CD4-positive, alpha-beta T cell treated with Interleukin-4 for 1 hour (primary cell): ENCODE data around the gene SLC4A2.

Experiments used
- DNase-seq, 2 donors: peaks; one replicate each; pipeline ENCODE4 v3.0.0-alpha.2; 2020 to 2022

SLC4A2 gene

GRCh38 chr7:151046603-151047573 is 12.5 kb upstream of the SLC4A2 start:
- no peak for DNase-seq

- DNase-seq, result no peak
These were observed 11.2 kb upstream of the SLC4A2 start, which contains the start of gene ASIC3 for GRCh38 chr7:151047976-151048815. TSS of gene ASIC3 (plus strand) at chr7:151048531. CDS start at chr7:151048886, 355 bp downstream.

GRCh38 chr7:151048911-151049463 is 10.4 kb upstream of the SLC4A2 start:
- DNase-seq, result no peak

GRCh38 chr7:151051108-151051507 is 8.3 kb upstream of the SLC4A2 start:
- DNase-seq, result peak; percentile 39 to 55

GRCh38 chr7:151053096-151053495 is 6.3 kb upstream of the SLC4A2 start:
- DNase-seq, result no peak

GRCh38 chr7:151053751-151054150 is 5.6 kb upstream of the SLC4A2 start:
- DNase-seq, result no peak

GRCh38 chr7:151056283-151056665 is 3.1 kb upstream of the SLC4A2 start:
- no peak for DNase-seq

GRCh38 chr7:151056666-151057505 is 2.5 kb upstream of the SLC4A2 start:
- DNase-seq, result no peak

- DNase-seq, result no peak
These were observed 1.8 kb upstream of the SLC4A2 start, which contains the start of gene CDK5 for GRCh38 chr7:151057506-151057988. TSS of gene CDK5 (minus strand) at chr7:151057897. CDS start at chr7:151057848, 49 bp downstream.

- DNase-seq, result peak; percentile 99
These were observed 1.2 kb upstream of the SLC4A2 start for GRCh38 chr7:151057989-151058780.

- DNase-seq, result no peak
These were observed 515 bp upstream of the SLC4A2 start for GRCh38 chr7:151058781-151059366.

GRCh38 chr7:151060113-151060415 is 675 bp downstream of the SLC4A2 start:
- DNase-seq, result no peak

GRCh38 chr7:151060416-151061212 is 1.2 kb downstream of the SLC4A2 start:
- DNase-seq, result no peak

GRCh38 chr7:151061213-151062110 is 2.1 kb downstream of the SLC4A2 start:
- DNase-seq, result no peak

GRCh38 chr7:151062111-151062398 is 2.7 kb downstream of the SLC4A2 start:
- DNase-seq, result no peak

- DNase-seq, result no peak
These were observed 3.2 kb downstream of the SLC4A2 start for GRCh38 chr7:151062399-151063211.

- no peak for DNase-seq
These were observed 3.8 kb downstream of the SLC4A2 start for GRCh38 chr7:151063212-151063561.

- DNase-seq, result no peak
These were observed 5.1 kb downstream of the SLC4A2 start for GRCh38 chr7:151064454-151064853.
